H1 (cell line): ENCODE measurements around the gene ITPR3. TPM values are rescaled to one million over a fixed set of nuclear protein-coding genes. Genes with fewer than 3 reads are reported as not detected.
A peak's percentile ranks its signal among the peaks of the same experiment; 100 is the strongest.

Source experiments
- CTCF ChIA-PET: fragments of 300-600 bp; sonication (Branson Sonifier 250); formaldehyde crosslinking; loops from one replicate; lab custom pipeline; 2021; ENCODE audit not compliant: partially characterized antibody; lab: Charles Lee
- POLR2A ChIA-PET: fragments of 300-600 bp; sonication (Branson Sonifier 250); formaldehyde crosslinking; loops from one replicate; lab custom pipeline; 2021; ENCODE audit warnings: inconsistent platforms; ENCODE audit not compliant: partially characterized antibody; lab: Charles Lee
- DNase-seq, 2 experiments: peaks; one replicate each; pipeline versions ENCODE4 v3.0.0 to v3.0.0-alpha.2; 2010 to 2022; ENCODE audit warnings: low spot score in 2 of 2, low read depth in 1 of 2, mixed read lengths in 1 of 2
- FAIRE-seq: peaks from 2 replicates; lab custom pipeline; 2011; peaks lifted over from hg19 to GRCh38; lab: Jason Lieb, UNC
- H2AFZ ChIP-seq: 2 replicates; pipeline ENCODE4 v1.8.1; 2012; ENCODE audit warnings: low read length, inconsistent platforms
- H2AK5ac ChIP-seq: 2 replicates; pipeline ENCODE4 v1.6.1; 2013; ENCODE audit warnings: low read depth, low read length
- H2BK120ac ChIP-seq: replicated peaks from 2 replicates; pipeline ENCODE3; 2013; ENCODE audit warnings: low read depth, low read length, inconsistent platforms
- H2BK12ac ChIP-seq: 2 replicates; pipeline ENCODE4 v1.6.1; 2013; ENCODE audit warnings: low read depth, low read length
- H2BK15ac ChIP-seq: 2 replicates; pipeline ENCODE4 v1.6.1; 2013; ENCODE audit warnings: low read length
- H2BK20ac ChIP-seq: 2 replicates; pipeline ENCODE4 v1.6.1; 2013; ENCODE audit warnings: low read length
- H2BK5ac ChIP-seq: 2 replicates; pipeline ENCODE4 v1.6.1; 2013; ENCODE audit warnings: low read depth, low read length
- H3K14ac ChIP-seq: 2 replicates; pipeline ENCODE4 v1.6.1; 2013; ENCODE audit warnings: inconsistent platforms; ENCODE audit not compliant: insufficient read length
- H3K18ac ChIP-seq: 2 replicates; pipeline ENCODE4 v1.6.1; 2013; ENCODE audit warnings: low read length; ENCODE audit errors: extremely low read depth
- H3K23ac ChIP-seq: 2 replicates; pipeline ENCODE4 v1.6.1; 2013; ENCODE audit warnings: inconsistent platforms; ENCODE audit not compliant: insufficient read length
- H3K23me2 ChIP-seq: 2 replicates; pipeline ENCODE4 v1.6.1; 2013; ENCODE audit warnings: low read depth, low read length
- H3K27ac ChIP-seq: 2 replicates; pipeline ENCODE4 v1.6.1; 2011; ENCODE audit warnings: low read depth, low read length, inconsistent platforms
- H3K27me3 ChIP-seq, 4 experiments: replicated peaks in 1 of 4; 1 replicate in 1 of 4; 2 replicates in 3 of 4; pipeline versions ENCODE4 v1.6.1 to v1.8.1; 2011 to 2013; ENCODE audit warnings: low read length in 3 of 4, mild to moderate bottlenecking in 3 of 4, inconsistent platforms in 2 of 4, mixed read lengths in 2 of 4, moderate library complexity in 1 of 4; ENCODE audit not compliant: control insufficient read depth in 3 of 4, insufficient read depth in 3 of 4; ENCODE audit errors: extremely low read depth in 1 of 4
- H3K36me3 ChIP-seq, 4 experiments: 2 replicates each; pipeline versions ENCODE4 v1.6.1 to v1.8.1; 2011 to 2013; ENCODE audit warnings: mild to moderate bottlenecking in 4 of 4, low read length in 3 of 4, moderate library complexity in 2 of 4, control low read depth in 1 of 4, inconsistent platforms in 1 of 4; ENCODE audit not compliant: insufficient read depth in 4 of 4, control insufficient read depth in 2 of 4
- H3K4ac ChIP-seq: replicated peaks from 2 replicates; pipeline ENCODE3; 2013; ENCODE audit warnings: low read length, low read depth, mixed read lengths, inconsistent platforms; ENCODE audit not compliant: insufficient read length
- H3K4me1 ChIP-seq, 4 experiments: replicated peaks in 1 of 4; 1 replicate in 1 of 4; 2 replicates in 3 of 4; pipeline versions ENCODE4 v1.6.1 to v1.8.1; 2011 to 2013; ENCODE audit warnings: low read length in 3 of 4, inconsistent platforms in 2 of 4, mixed read lengths in 1 of 4; ENCODE audit not compliant: insufficient read depth in 4 of 4, control insufficient read depth in 3 of 4
- H3K4me2 ChIP-seq, 2 experiments: 2 replicates each; pipeline versions ENCODE4 v1.6.1 to v1.8.1; 2011 to 2013; ENCODE audit warnings: low read depth in 2 of 2, low read length in 2 of 2, control low read depth in 1 of 2, inconsistent platforms in 1 of 2, mild to moderate bottlenecking in 1 of 2; ENCODE audit not compliant: insufficient read depth in 1 of 2
- H3K4me3 ChIP-seq, 4 experiments: fragments of 200-600, 300-600 bp in 1 of 4; sonication (generic), shearing (Covaris generic), sonication (Bioruptor Twin) in 1 of 4; 2 replicates each; pipeline versions ENCODE4 v1.5.1 to v1.8.1; 2011 to 2016; ENCODE audit warnings: low read length in 4 of 4, low read depth in 3 of 4, control low read depth in 2 of 4, inconsistent platforms in 2 of 4, mild to moderate bottlenecking in 2 of 4, mixed read lengths in 1 of 4, moderate library complexity in 1 of 4; ENCODE audit not compliant: insufficient read depth in 2 of 4; ENCODE audit errors: extremely low read depth in 1 of 4
- H3K56ac ChIP-seq: replicated peaks from 2 replicates; pipeline ENCODE3; 2013; ENCODE audit warnings: low read depth, mild to moderate bottlenecking, mixed read lengths, low read length, inconsistent platforms; ENCODE audit not compliant: insufficient read length
- H3K79me1 ChIP-seq: 2 replicates; pipeline ENCODE4 v1.6.1; 2013; ENCODE audit warnings: low read depth, low read length, control low read depth
- H3K79me2 ChIP-seq, 2 experiments: 2 replicates each; pipeline versions ENCODE4 v1.6.1 to v1.8.1; 2012 to 2013; ENCODE audit warnings: low read length in 2 of 2, mild to moderate bottlenecking in 2 of 2, inconsistent platforms in 1 of 2; ENCODE audit not compliant: insufficient read depth in 2 of 2, control insufficient read depth in 1 of 2
- H3K9ac ChIP-seq, 4 experiments: replicated peaks in 1 of 4; 1 replicate in 1 of 4; 2 replicates in 3 of 4; pipeline versions ENCODE4 v1.6.1 to v1.8.1; 2011 to 2013; ENCODE audit warnings: low read depth in 3 of 4, low read length in 3 of 4, control low read depth in 2 of 4, mild to moderate bottlenecking in 2 of 4, moderate library complexity in 2 of 4, inconsistent platforms in 1 of 4; ENCODE audit errors: extremely low read depth in 1 of 4
- H3K9me3 ChIP-seq, 2 experiments: 2 replicates each; pipeline versions ENCODE4 v1.6.1 to v1.8.1; 2012 to 2013; ENCODE audit warnings: mild to moderate bottlenecking in 2 of 2, moderate library complexity in 2 of 2, control low read depth in 1 of 2, inconsistent platforms in 1 of 2, low read depth in 1 of 2, low read length in 1 of 2, mixed read lengths in 1 of 2; ENCODE audit not compliant: insufficient read depth in 2 of 2
- H4K20me1 ChIP-seq, 2 experiments: replicated peaks in 1 of 2; 2 replicates each; pipeline versions ENCODE3 to v1.8.1; 2011 to 2013; ENCODE audit warnings: inconsistent platforms in 2 of 2, low read length in 2 of 2, mild to moderate bottlenecking in 1 of 2; ENCODE audit not compliant: insufficient read depth in 2 of 2, control insufficient read depth in 1 of 2
- H4K5ac ChIP-seq: 2 replicates; pipeline ENCODE4 v1.6.1; 2013; ENCODE audit warnings: low read length, low read depth, mixed read lengths, inconsistent platforms; ENCODE audit not compliant: insufficient read length
- H4K8ac ChIP-seq: 2 replicates; pipeline ENCODE4 v1.8.0; 2013; ENCODE audit warnings: mild to moderate bottlenecking, moderate library complexity, low read length, inconsistent platforms; ENCODE audit not compliant: insufficient read depth; ENCODE audit errors: extremely low read depth
- H4K91ac ChIP-seq: replicated peaks from 2 replicates; pipeline ENCODE3; 2013; ENCODE audit warnings: low read length, mixed read lengths, inconsistent platforms; ENCODE audit not compliant: insufficient read length
- EZH2 ChIP-seq: fragments of 200-600 bp; sonication (generic); IDR thresholded peaks from 2 replicates; pipeline ENCODE4 v1.7.1; 2012; ENCODE audit warnings: low read depth, mild to moderate bottlenecking, moderate library complexity, low read length, inconsistent platforms; ENCODE audit not compliant: severe bottlenecking
- JUND ChIP-seq: IDR thresholded peaks from 2 replicates; pipeline ENCODE4 v1.6.1; 2011; ENCODE audit warnings: mild to moderate bottlenecking, improper control_type of control experiment, low read length
- KDM4A ChIP-seq: IDR thresholded peaks from one replicate; pipeline ENCODE4 v1.7.1; 2012; ENCODE audit warnings: low read depth, mild to moderate bottlenecking, moderate library complexity, low read length, inconsistent platforms; ENCODE audit not compliant: severe bottlenecking
- MAX ChIP-seq: IDR thresholded peaks from 2 replicates; pipeline ENCODE4 v1.6.1; 2012; ENCODE audit warnings: inconsistent platforms
- POLR2AphosphoS5 ChIP-seq: IDR thresholded peaks from 2 replicates; pipeline ENCODE4 v1.6.1; 2011; ENCODE audit warnings: low read depth, low read length
- RXRA ChIP-seq: IDR thresholded peaks from 2 replicates; pipeline ENCODE4 v1.6.1; 2011; ENCODE audit warnings: low read depth, mild to moderate bottlenecking, low read length, moderate library complexity; ENCODE audit not compliant: insufficient read depth
- SIX5 ChIP-seq: IDR thresholded peaks from 2 replicates; pipeline ENCODE4 v1.6.1; 2011; ENCODE audit warnings: mild to moderate bottlenecking, low read depth, low read length
- TEAD4 ChIP-seq: IDR thresholded peaks from 2 replicates; pipeline ENCODE4 v1.6.1; 2012; ENCODE audit warnings: low read depth, low read length, inconsistent platforms, mixed read lengths
- WGBS, 2 experiments: shearing (Covaris generic) in 1 of 2; methylation state at CpG; one replicate each; pipeline versions ENCODE4 v1.1.6 to v1.1.7; 2013 to 2015; ENCODE audit warnings: low lambda C conversion rate in 2 of 2, mixed read lengths in 2 of 2, inconsistent platforms in 1 of 2, low coverage in 1 of 2, missing lambda C conversion rate in 1 of 2; ENCODE audit not compliant: insufficient replicate concordance in 2 of 2, insufficient coverage in 1 of 2, insufficient read length in 1 of 2; ENCODE audit errors: extremely low coverage in 1 of 2, missing lambda C conversion rate in 1 of 2; 5-methylcytosine and 5-hydroxymethylcytosine counted together
- polyA plus RNA-seq, 7 experiments: library from polyadenylated mRNA; depleted of rRNA in 3 of 7; stranded (reverse) in 5 of 7; unstranded in 2 of 7; fragments of >200 nt in 5 of 7; fragments of 200-250 nt in 2 of 7; gene quantifications; 1 replicate in 5 of 7; 2 replicates in 1 of 7; 4 replicates in 1 of 7; pipeline versions ENCODE4 v1.2.1 to v1.2.3, GENCODE V29; 2011 to 2013; ENCODE audit warnings: missing spikeins in 2 of 7, mixed read lengths in 2 of 7
- total RNA-seq: library from RNA; stranded (reverse); fragmentation: NEBNext Ultra II Directional; extraction: Animal tissue kit (Norgen Biotek cat#: 25700); gene quantifications from 2 replicates; pipeline ENCODE4 v1.2.1, GENCODE V29; 2021
- TF ChIP-seq, protein P1 (sequence below): IDR thresholded peaks from 2 replicates; pipeline ENCODE4 v1.6.1; 2012; ENCODE audit warnings: inconsistent platforms

Gene ITPR3
- total and polyA plus RNA-seq, 2 of the 8 experiments (the other 6 are each of a cell fraction or from before 2014, with no cell fraction given), result 29.1 to 45.7 TPM

- Histone ChIP-seq H3K36me3 (no peaks in the 10 kb centered on the region; a peak in 1 of 8 replicates), H2AFZ (no peak overlapping the region), H3K79me2 (peaks cover 4 to 31% of the 10 kb centered on the region in 2 experiments; a peak in 3 of 4 replicates), H3K79me1 (peaks cover 18% of the 10 kb centered on the region), H2BK20ac (no peak overlapping the region), H4K5ac (peak overlapping the region; percentile 41), H3K56ac (peak overlapping the region; percentile 70), H4K91ac (peak overlapping the region; percentile 83), H3K23me2 (peaks cover 20% of the 10 kb centered on the region), H3K4me1 (peaks cover 6 to 15% (median 11%) of the 10 kb centered on the region in 4 experiments), H3K4me2 (peak overlapping the region; percentile 87 to 88), H4K8ac (peak overlapping the region; percentile 78), H2BK120ac (peak overlapping the region; percentile 48), H2BK15ac (peak overlapping the region; percentile 61; the same call in 1 of the 2 replicates), H3K23ac (no peak overlapping the region), H3K18ac (peak overlapping the region; percentile 93), H3K4me3 (peak overlapping the region; percentile 70 to 85 (median 80)), H2BK12ac (peak overlapping the region; percentile 80; the same call in 1 of the 2 replicates), H2BK5ac (peak overlapping the region; percentile 81; the same call in 1 of the 2 replicates), H4K20me1 (peaks cover 0 to 11% of the 10 kb centered on the region in 2 experiments), H3K27ac (no peak overlapping the region), H3K9ac (peak overlapping the region in 2 of 4 experiments; percentile 45 to 53; a peak in 4 of 7 replicates), H3K9me3 (no peaks in the 10 kb centered on the region), H3K4ac (peak overlapping the region; percentile 64), H3K14ac (no peak overlapping the region), H2AK5ac (peak overlapping the region; percentile 41; the same call in 1 of the 2 replicates), H3K27me3 (peaks cover 0 to 3% (median 1%) of the 10 kb centered on the region in 4 experiments; a peak in 3 of 7 replicates)
- FAIRE-seq, result no peak
- DNase-seq, result peak in 1 of 2 experiments; percentile 81
- ChIA-PET CTCF (interaction anchor here (0.6 to 10.4 kb wide), 15 partner anchors 9 to 1476 kb away, joined by 3 to 70 read pairs (median 5); partner anchors contain the start of gene BAK1), POLR2A (interaction anchor here (1.0 to 4.7 kb wide), 12 partner anchors 7 to 148 kb away, joined by 3 to 28 read pairs (median 4); no protein-coding TSS in a partner anchor)
- 7% methylated on average over 35 of the region's 39 CpGs; no CpG with 5 or more reads in 1 of the 2 experiments for WGBS, 2 experiments
- TF ChIP-seq JUND (no peak), MAX (peak; percentile 67; the same call in 1 of the 2 replicates), EZH2 (peak; percentile 0), KDM4A (peak; percentile 69), SIX5 (no peak), RXRA (no peak), TEAD4 (no peak), POLR2AphosphoS5 (no peak)
- TF ChIP-seq, protein P1, sequence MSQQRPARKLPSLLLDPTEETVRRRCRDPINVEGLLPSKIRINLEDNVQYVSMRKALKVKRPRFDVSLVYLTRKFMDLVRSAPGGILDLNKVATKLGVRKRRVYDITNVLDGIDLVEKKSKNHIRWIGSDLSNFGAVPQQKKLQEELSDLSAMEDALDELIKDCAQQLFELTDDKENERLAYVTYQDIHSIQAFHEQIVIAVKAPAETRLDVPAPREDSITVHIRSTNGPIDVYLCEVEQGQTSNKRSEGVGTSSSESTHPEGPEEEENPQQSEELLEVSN, result peak; percentile 42; the same call in 1 of the 2 replicates
These were observed 728 bp downstream of the ITPR3 start for GRCh38 chr6:33621711-33622388.
